Stimulated activated CD8-positive, alpha-beta memory T cell treated with anti-CD3 and anti-CD28 coated beads, Interleukin-2, amount 100 ng/mL, for 1 hour (primary cell): Measurements from ENCODE around the gene FANCI.

ENCODE experiments used
- DNase-seq, 2 donors: peaks; one replicate each; pipeline ENCODE4 v3.0.0-alpha.2; 2020; ENCODE audit warnings: low read depth in 2 of 2

Gene FANCI

GRCh38 chr15:89307046-89307587, 63.3 kb downstream of the FANCI start:
- DNase-seq = no peak

- DNase-seq = no peak
Observed at GRCh38 chr15:89307791-89308190, 64.0 kb downstream of the FANCI start.

- no peak for DNase-seq
Observed at GRCh38 chr15:89308236-89308635, 64.5 kb downstream of the FANCI start.

GRCh38 chr15:89309993-89310392, 66.2 kb downstream of the FANCI start:
- no peak for DNase-seq

GRCh38 chr15:89315375-89315929, 71.7 kb downstream of the FANCI start:
- DNase-seq = no peak

- no peak for DNase-seq
Observed at GRCh38 chr15:89316504-89316903, 72.7 kb downstream of the FANCI start.

- no peak for DNase-seq
Observed at GRCh38 chr15:89317186-89317720, 73.5 kb downstream of the FANCI start.

- no peak for DNase-seq
Observed at GRCh38 chr15:89319678-89320077, 75.9 kb downstream of the FANCI start.

- DNase-seq = no peak
Observed at GRCh38 chr15:89320200-89320599, 76.4 kb downstream of the FANCI start.

GRCh38 chr15:89321521-89322410, 78.0 kb downstream of the FANCI start:
- no peak for DNase-seq

GRCh38 chr15:89322822-89323221, 79.0 kb downstream of the FANCI start:
- no peak for DNase-seq

GRCh38 chr15:89323825-89324224, 80.0 kb downstream of the FANCI start:
- no peak for DNase-seq

- DNase-seq = no peak
Observed at GRCh38 chr15:89325039-89325803, 81.4 kb downstream of the FANCI start.

- DNase-seq = no peak
Observed at GRCh38 chr15:89326316-89326715, 82.5 kb downstream of the FANCI start.

GRCh38 chr15:89327113-89327512, 83.3 kb downstream of the FANCI start:
- no peak for DNase-seq

GRCh38 chr15:89328398-89329254, 84.8 kb downstream of the FANCI start:
- DNase-seq = no peak

- DNase-seq = peak in 1 of 2 donors; percentile 33
Observed at GRCh38 chr15:89329329-89330084, 85.7 kb downstream of the FANCI start.

GRCh38 chr15:89330119-89330518, 86.3 kb downstream of the FANCI start:
- no peak for DNase-seq

GRCh38 chr15:89330881-89331595, 87.3 kb downstream of the FANCI start:
- no peak for DNase-seq

GRCh38 chr15:89332446-89332845, 88.7 kb downstream of the FANCI start:
- no peak for DNase-seq
